ENCODE measurements around the gene LYRM4.

The LYRM4 gene

DNA sequence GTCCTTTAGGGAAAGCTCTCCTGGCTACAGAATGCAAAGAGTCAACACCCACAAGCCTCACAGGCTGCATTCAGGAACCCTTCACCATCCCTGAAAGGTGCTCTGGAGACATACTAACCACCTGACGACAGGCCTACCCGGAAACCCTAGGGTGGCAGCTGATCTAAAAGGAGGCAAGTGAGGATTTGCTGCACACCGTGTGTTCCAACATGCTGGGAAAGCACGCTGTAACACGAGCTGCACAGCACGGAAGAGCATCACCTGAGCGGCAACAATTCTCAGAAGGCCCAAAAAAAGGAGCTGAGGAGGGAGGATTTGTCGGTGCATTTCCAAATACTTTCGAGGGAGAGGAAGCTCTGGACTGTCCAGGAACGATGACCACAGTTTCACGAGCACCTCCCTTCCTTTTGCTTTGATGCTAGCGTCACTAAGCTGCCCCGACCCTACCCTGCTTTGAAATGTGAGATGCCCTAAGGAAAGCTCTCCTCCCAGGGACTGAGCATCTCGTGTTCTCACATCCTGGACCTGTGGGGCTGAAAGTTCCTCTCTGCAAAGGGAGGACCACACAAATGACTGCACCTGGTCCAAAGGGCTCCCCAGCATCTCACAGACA, 88.6 kb downstream of the LYRM4 start:
- no peak for DNase-seq

DNA sequence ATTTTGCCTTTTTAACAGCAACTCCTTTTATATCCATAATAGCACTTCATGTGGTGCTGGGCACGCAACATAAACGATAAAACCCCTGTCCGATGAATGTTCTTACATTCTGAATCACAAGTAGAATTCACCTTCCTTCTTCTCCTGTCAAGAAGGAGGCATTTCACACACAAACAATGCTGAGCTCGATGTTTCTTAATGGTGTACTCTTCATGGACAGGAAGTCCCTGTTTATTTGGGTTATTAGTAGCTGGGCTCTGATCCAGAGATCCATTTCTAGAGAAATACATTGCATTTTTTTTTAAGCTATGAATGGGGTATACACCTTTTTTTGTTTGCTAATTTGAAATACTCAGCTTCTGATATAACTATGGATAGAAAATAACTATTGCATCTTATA, 93.2 kb downstream of the LYRM4 start:
- DNase-seq = no peak

DNA sequence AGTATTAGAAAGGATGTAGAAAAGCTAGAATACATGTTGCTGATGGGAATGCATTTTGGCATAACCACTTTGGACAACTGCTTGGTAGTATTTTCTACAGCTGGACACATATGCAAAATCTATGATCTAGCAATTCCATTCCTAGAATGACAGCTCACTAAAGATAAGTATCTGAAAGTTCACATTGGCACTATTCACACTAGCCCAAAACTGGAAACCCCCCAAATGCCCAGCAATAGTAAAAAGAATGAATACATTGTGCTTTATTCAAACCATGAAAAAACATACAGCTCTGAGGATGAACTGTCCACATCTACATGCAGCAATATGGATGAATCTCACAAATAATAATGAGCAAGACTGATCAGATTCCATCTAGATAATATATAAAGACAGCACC, 96.7 kb downstream of the LYRM4 start:
- DNase-seq = no peak

DNA sequence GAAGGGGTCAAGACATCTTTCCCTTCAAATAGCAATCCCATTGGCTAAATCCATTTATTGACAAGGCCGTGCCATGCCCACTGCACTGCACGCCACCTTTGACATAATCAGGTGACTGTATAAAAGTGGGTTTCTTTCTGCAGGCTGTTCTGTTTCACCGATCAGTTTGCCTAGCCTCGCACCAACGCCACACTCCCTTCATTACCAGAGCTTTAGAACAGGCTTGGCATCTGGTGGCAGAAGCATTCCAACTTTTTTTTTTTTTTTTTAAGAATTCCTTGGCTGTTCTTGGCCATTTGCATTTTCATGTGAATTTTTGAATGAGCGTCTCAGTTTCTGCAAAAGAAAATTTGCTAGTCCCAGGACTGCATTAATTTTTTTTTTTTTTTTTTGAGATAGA, 97.5 kb downstream of the LYRM4 start:
- DNase-seq = no peak

DNA sequence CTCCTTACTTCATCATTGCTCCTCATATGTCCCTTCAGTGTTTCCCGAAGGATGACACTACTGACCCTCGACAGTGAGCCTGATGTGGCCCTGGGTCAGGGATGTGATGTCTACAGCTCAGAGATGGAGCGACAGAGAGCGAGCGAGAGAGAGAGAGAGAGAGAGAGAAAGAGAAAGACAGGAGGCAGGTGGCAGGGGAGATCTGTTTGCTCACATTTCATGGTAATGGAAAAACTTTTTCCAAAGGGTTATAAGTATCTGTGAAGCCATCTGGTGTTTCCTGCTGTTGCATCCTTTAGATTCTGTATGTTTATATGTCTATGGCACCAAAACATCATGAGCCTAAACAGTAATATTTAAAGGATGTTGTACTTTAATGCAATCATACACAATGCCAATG, 98.4 kb downstream of the LYRM4 start:
- no peak for DNase-seq

DNA sequence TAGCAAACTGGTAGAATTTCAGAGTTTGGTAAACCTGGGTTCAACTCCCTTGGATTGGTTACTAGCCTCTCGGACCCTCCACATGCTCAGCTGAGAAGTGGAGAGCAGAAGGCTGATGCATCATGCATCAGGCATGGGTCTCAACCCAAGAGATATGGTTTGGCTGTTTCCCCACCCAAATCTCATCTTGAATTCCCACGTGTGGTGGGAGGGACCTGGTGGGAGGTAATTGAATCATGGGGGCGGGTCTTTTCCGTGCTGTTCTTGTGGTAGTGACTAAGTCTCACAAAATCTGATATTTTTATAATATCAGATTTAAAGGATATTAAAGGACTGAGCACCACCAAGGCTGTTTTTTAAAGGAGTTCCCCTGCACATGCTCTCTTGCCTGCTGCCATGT, 100.5 kb downstream of the LYRM4 start:
- DNase-seq = no peak

DNA sequence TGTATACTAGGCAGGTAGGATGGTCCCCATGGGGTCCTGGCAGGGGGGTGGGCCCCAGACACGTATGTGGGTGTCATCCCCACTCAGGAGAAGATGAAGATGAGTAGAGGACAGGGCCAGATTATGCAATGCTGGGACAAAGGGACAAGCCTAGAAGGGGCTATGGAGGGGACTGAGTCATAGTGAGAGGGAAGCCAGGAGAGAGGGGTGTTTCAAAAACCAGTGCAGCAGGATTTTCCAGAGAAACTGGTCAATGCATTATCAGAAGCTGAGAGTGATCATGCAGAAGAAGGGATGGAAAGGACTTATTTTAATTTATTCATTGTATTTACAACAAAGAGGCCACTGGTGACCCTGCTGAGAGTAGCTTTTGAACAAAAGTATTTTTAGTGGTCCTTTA, 101.6 kb downstream of the LYRM4 start:
- DNase-seq = no peak

DNA sequence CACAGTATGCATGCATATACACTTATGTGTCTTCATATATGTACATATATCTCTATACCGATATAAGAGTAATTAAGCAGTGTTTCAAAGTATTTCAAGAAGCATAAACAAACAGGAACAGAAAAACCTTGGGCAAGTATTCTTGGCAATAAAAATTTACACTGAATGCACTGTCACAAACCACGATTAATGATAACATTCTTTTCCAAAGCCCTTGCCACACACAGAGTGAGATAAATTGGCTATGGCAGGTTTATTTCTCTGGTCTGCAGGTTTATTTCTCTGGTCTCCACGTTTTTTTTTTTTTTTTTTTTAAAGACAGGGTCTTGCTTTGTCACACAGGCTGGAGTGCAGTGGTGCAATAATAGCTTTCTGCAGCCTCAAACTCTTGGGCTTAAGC, 102.6 kb downstream of the LYRM4 start:
- DNase-seq = no peak

DNA sequence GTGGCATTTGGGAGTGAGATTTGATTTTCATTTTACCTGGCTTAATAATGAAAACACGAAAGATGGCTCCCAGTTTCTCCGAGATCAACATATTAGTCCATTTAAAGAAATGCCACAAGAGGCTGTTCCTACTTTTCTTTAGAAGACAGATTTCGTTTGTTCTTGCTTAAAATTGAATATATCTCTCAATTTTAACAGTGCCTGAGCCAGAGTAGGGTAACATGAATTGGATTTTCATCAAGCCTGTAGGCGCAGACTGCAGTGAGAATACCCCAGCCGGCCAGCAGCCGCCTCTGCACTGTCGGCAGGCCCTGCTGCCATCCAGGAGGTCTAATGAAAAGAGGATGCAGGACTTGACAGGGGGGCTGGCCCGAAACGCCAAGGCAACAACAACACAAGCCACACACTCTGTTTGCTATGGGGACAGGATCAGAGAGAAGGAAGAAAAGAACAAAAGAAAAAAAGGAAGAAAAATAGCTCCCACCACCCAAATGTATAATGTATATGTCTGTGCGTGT, 103.1 kb downstream of the LYRM4 start:
- no peak for DNase-seq

DNA sequence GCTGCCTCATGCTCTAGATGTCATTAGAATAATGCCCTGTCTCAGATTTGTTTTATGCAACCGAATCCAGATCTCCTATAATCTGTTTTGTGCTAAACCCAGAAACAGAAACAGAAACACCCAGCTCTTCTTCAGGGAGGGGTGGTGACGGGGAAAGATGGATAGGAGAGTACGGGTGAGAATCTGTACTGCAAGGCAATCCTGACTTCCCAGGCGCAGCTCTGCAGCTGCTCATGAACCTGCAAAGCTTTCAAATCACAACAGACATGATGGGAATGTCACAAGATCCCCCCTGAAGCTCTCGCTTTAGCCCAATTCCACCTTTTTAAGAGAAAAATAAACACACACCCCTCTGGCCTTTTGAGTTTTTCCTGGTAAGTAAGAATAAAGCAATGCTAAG, 104.1 kb downstream of the LYRM4 start:
- DNase-seq = no peak

DNA sequence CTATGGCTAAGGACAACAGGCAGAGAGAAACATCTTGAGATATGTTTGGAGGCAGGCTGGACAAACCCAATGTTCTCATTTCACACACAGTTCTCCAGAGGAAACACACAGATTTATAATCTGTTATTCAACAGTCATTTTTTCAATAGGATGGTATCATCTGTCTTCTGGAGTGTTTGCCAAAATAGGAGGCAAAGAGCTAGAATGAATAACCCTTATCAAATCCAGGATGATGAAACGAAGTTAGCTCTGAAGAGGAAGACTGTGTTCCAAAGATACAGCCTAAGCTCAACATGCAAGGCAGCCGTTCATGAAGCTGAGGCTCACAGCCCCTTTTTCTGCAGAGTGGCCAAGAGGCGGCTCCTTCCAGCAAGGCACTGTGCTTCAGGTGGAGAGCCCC, 104.8 kb downstream of the LYRM4 start:
- no peak for DNase-seq

DNA sequence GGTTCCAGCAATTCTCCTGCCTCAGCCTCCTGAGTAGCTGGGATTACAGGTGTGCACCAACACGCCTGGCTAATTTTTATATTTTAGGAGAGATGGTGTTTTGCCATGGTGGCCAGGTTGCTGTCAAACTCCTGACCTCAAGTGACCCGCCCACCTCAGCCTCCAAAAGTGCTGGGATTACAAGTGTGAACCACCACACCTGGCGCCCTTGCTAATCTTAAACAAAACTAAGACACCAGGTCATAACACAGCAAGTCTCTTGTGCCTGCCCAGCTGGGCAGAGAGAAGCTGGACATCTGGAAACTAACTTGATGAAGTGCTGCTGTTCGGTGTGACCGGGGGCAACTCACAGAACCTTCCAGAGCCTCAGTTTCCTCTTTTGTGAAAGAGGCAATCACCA, 107.6 kb downstream of the LYRM4 start:
- DNase-seq = no peak

DNA sequence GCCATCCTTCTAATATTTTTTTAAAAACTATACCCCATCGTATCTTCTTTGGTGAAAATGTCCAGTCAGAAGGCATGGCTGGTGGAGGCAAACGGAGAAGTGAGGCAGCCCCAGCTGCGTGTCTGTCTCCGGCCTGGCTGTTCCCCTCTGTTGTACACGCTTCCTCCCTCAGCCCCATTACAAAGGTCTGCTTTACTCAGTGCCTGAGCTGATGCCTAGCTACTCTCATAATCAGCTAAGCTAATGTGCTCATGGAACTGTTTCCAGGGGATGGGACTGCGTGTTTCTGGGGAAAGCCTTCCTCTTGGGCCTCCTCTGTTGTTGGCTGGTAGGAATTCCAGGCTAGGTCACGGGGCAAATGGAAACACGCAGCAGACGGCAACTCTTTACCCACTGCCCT, 108.3 kb downstream of the LYRM4 start:
- no peak for DNase-seq

DNA sequence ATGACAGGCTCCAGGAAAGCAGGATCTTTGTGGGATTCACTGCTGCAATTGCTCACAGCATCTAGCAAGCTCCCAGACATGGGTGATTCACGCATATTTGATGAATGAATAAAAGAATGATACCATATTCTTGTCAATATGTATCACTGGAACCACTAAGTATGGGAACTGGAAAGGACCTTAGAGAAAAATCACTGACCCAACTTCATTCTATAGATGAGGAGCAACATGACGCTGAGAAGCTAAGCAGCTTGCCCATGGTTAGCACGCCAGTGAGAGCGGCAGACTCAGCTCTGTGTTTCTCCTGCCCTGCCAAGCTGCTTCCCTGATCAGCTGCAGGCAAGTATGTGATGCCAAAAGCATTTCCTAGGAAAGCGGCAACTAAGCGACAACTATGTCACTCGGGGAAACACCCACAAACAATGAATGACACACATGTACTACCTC, 108.8 kb downstream of the LYRM4 start:
- DNase-seq = no peak

DNA sequence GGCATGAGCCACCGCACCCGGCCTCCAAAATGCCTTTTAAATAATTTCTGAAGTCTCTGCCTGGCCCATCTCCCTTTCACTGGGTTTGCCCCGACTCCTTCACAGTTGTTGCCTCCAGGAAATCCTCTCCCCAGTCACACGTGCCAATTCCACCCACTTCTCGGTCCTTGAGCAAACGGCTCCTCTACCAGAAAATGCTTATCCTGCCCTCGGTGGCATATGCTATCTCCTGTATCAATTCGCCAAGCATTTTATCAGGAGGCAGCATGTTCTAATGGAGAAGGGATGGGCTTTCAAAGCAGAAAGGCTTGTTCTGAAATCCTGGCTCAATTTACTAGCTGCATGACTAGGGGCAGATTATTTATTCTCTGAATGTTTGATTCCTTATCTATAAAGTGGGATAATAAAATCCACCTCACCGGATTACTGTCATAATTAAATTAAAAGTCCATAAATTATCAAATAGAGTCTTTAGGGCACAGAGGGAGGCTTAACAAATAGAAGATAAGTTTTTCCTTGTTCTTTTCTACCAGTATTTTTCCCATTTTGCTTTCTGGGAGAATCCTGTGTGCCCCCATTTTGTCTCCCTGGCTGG, 109.3 kb downstream of the LYRM4 start:
- no peak for DNase-seq

DNA sequence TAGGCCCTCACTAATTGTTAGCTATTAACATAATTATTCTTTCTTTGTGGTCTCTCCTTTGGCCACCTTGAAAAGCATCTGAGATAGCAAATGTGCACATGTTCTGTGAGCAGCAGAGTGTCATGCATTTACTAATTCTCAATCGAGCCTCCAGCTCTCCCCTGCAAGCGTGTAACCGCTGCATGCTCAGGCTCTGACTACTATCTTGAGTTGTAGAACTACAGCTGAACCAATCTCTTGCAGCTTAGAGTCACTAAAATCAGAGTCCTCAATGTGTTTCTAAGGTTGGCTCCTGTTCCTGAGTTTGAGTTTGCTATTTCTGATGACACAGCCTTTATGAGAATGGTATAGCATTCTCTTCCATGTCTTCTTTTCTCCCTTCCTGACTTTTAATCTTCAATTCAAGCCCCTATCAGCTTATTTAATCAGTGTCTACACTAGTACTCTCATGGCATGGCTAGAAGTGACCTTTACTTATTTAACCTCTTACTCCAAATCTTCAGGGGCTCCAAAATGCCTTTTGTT, 110.1 kb downstream of the LYRM4 start:
- no peak for DNase-seq

DNA sequence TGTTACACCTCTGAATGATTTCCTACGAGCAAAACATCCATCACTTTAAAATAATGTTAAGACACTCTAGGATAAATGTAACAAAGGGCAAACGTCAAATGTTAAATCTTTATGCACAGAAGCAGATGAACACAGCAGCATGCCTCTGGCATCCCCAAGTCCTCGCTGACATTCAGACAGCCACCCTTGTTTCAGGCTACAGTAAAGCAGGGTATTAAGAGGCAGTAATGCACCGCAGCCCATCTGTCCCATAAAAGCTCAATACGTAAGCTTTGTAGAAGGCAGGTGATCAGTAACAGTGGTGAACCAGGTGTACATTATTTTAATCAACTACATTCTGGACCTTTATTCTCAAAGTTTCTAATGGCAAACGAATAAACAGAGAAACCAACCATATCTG, 110.9 kb downstream of the LYRM4 start:
- no peak for DNase-seq

DNA sequence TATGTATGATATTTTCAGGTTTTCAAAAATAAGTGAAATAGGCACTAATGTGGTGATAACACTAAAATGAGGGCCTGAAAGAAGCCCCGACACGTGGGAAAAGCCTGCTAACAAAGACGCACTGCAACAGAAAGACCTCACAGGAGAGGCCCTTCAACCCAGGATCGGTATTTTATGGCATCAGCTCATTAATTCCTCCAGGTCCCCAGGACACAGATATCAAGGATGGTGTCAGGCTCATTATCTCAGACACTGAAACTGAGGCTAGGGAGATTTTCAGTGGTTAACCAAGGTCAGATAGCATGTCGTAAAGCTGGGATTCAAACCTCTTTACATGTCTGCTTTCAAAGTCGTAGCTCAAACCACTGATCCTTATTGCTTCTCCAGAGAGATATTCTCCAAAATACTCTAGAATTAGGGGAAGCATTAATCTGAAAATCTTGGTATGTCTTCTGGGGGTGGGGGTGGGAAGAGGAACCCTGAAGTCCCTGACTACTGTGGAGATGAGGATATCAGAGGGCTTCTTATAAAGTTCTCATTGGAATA, 111.5 kb downstream of the LYRM4 start:
- DNase-seq = no peak

DNA sequence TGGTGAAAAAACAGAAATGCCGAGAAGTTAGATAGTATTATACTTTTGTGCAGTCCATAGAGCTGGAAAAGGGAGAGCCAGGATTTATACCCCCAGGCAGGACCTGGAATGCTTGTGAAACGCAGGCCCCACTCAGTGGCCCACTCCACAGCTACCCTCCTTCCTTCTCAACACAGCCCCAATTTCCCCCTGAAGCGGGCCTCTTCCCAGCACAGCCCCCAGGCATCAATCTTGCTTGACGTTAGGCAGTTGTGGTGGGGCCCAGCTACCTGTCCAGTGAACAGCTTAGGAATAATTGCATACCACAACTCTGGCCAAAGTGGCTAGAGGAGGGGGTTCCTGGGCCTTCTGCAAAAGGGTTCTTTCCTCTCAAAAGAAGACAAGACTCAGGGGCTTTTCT, 114.4 kb downstream of the LYRM4 start:
- DNase-seq = no peak

DNA sequence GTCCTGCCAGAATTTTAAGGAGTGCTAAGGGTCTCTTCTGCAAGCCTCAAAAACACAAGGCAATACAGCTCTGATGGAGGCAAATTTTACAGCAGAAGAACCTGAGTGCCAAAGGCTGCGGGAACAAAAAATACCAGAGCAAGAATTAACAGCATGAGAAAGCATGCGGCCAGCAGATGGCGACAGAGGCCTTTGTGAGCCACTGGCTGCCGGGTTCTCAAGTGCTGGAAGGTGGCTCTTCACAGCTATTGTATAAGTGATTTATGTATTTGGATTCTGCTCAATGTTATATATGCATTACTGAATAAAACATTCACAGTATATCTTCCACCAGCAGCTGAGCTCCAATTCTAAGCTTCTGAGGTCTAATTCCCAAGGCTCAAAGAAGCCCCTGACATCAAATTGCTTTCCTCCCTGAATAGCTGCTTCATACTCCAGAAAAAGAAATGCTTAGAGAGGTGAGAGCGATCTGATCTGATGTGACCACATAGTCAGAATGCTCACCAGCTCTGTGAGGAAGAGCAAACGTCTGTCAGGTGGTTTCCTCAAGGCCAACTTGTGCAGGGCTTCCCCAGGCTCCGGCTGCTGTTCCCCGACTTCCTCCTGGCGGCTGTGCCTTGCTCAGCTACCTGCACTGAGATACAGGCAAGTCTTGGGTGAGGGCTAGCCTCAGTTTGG, 117.0 kb downstream of the LYRM4 start:
- peak; percentile 89 for DNase-seq

DNA sequence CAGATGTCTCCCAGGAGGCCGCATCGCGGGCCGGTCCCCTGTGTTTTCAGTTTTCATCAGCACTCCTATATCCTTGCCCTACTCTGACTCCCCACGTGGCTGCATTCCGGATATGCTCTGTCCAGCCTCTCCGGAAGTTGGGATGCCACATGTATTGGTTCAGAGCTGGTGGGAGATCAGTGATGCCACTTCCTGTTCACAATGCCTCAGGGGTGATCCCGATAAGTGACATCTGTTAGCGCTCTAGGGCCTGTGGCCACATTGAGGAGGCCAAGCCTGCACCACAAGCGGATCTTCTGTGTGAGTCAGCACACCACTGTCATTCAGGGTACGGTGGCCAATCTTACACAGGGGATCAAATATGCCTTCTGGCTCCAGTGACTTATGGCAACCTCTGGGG, 117.8 kb downstream of the LYRM4 start:
- no peak for DNase-seq

DNA sequence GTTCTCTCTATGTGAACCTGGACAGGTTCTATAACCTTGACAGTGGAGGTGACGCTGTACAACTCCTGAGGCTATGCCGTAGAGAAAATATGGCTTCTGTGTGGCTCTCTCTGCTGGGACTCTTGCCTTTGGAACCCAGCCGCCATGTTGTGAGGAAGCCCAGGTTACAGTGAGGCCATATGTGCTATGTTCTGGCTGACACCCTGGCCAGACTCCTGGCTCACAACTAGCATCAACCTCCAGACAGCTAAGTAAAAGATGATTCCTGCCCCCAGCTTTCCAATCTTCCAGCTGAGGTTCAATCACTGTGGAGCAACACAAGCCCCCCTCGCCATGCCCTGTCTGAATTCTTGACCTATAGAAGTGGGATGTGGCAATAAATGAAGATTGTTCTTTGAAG, 118.6 kb downstream of the LYRM4 start:
- no peak for DNase-seq

DNA sequence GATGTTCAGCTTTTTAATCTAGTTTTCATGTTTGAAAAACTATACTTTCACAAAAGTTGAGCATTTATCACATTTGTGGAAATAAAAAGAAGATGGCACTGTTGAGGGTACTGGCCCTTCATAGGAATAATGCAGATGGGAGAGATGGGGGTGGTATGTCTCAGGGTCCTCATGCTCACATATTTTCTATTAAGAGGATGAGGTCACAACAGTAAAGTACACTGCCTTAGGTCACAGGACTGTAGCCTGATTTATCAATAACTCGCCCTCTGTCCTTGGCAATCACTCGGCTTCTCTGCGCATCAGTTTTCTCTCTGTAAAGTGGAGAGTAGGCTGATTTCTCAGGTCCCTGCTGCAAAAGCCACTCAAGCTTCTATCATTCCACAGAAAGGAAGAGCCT, 119.7 kb downstream of the LYRM4 start:
- no peak for DNase-seq

All from midbrain (tissue), 1 donor.